K562 (cell line): ENCODE data around the gene THSD8. TPM values are rescaled to one million over a fixed set of nuclear protein-coding genes. Genes with fewer than 3 reads are reported as not detected.

ENCODE experiments used
- NFIC ChIP-seq: fragments of 450-650 bp; IDR thresholded peaks from 2 replicates; pipeline ENCODE4 v1.6.1; 2017; ENCODE audit warnings: mild to moderate bottlenecking, inconsistent platforms
- RBFOX2 ChIP-seq: fragments of 200-400 bp; formaldehyde crosslinking; IDR thresholded peaks from 2 replicates; pipeline ENCODE4 v1.6.1; 2017; ENCODE audit warnings: low read depth, mild to moderate bottlenecking, low read length, moderate library complexity
- SP1 ChIP-seq: sonication (generic); formaldehyde crosslinking; IDR thresholded peaks from 2 replicates; pipeline ENCODE4 v1.8.1; 2022; ENCODE audit warnings: mild to moderate bottlenecking, missing genetic modification reagents
- ZNF408 ChIP-seq: fragments of 250-450 bp; sonication (Bioruptor Pico); IDR thresholded peaks from 2 replicates; pipeline ENCODE4 v1.4.0; 2020; ENCODE audit warnings: low read depth, mild to moderate bottlenecking, moderate library complexity
- ZNF76 ChIP-seq: fragments of 250-450 bp; sonication (Bioruptor Pico); IDR thresholded peaks from 2 replicates; pipeline ENCODE4 v1.4.0; 2020; ENCODE audit warnings: mild to moderate bottlenecking, moderate library complexity, borderline replicate concordance
- polyA plus RNA-seq, 8 experiments: library from polyadenylated mRNA; depleted of rRNA in 4 of 8; stranded (reverse) in 5 of 8; unstranded in 3 of 8; fragments of >200 nt; fragmentation: Nextera tagmentation in 2 of 8; fragmentation: Illumina TruSeq in 1 of 8; extraction: Ambion mirVana in 2 of 8; extraction: Trizol in 1 of 8; gene quantifications; 2 replicates each; pipeline versions ENCODE4 v1.2.1 to v1.2.3, GENCODE V29; 2011 to 2014; ENCODE audit warnings: inconsistent platforms in 1 of 8, missing spikeins in 1 of 8
- total RNA-seq, 7 experiments: library from RNA; depleted of rRNA in 6 of 7; stranded (reverse); fragments of >200 nt in 6 of 7; fragmentation: Illumina TruSeq in 2 of 7; extraction: Trizol in 2 of 7; gene quantifications; 2 replicates each; pipeline versions ENCODE4 v1.2.1 to v1.2.3, GENCODE V29; 2011 to 2021; ENCODE audit warnings: low replicate concordance in 1 of 7
- TF ChIP-seq, protein P1 (sequence below), 2 experiments: fragments of 450-650 bp; formaldehyde crosslinking in 1 of 2; IDR thresholded peaks; 2 replicates each; pipeline versions ENCODE4 v1.4.0 to v1.6.1; 2014 to 2020; ENCODE audit warnings: mild to moderate bottlenecking in 2 of 2, borderline replicate concordance in 1 of 2, low read depth in 1 of 2
- TF ChIP-seq, protein P2 (sequence below), 3 experiments: IDR thresholded peaks in 2 of 3; conservative IDR thresholded peaks in 1 of 3; 2 replicates each; pipeline ENCODE4 v1.5.1; 2011 to 2012; ENCODE audit warnings: low read length in 3 of 3, mild to moderate bottlenecking in 3 of 3, control low read depth in 2 of 3, improper control_type of control experiment in 1 of 3, inconsistent platforms in 1 of 3, low read depth in 1 of 3, mixed read lengths in 1 of 3, moderate library complexity in 1 of 3; ENCODE audit not compliant: insufficient read depth in 2 of 3
- TF ChIP-seq, protein P3 (sequence below), 2 experiments: IDR thresholded peaks; 2 replicates each; pipeline ENCODE4 v1.6.1; 2012; ENCODE audit warnings: improper control_type of control experiment in 2 of 2, low read depth in 2 of 2, low read length in 2 of 2, borderline replicate concordance in 1 of 2

THSD8 gene
- total and polyA plus RNA-seq, 9 of the 15 experiments (the other 6 are each of a cell fraction or from before 2014, with no cell fraction given) = 8.4 to 42.4 (median 19.9) TPM; not detected in 2

DNA sequence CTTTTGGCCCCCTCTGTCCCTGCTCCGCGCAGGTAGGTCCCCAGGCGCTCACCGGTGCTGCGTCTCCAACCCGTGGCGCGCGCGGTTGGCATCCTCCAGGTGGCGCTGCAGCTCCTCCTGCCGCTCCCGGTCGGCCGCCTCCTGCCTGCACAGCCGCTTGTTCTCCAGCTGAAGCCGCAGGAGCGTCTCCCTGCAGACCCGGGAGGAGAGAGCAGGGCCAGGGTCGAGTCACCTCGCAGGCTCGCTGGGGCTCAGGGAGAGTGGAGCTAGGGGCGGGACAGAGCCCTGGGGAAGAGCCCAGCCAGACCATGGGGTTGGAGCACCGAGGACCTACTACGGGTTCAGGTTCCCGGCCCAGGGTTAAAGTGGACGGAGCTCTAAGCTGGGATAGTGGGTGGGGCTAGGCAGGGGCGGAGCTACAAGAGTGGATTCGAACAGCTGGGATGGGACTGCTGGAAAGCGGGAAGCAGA lies 35.8 kb upstream of the THSD8 start (continued):
- TF ChIP-seq, protein P1, sequence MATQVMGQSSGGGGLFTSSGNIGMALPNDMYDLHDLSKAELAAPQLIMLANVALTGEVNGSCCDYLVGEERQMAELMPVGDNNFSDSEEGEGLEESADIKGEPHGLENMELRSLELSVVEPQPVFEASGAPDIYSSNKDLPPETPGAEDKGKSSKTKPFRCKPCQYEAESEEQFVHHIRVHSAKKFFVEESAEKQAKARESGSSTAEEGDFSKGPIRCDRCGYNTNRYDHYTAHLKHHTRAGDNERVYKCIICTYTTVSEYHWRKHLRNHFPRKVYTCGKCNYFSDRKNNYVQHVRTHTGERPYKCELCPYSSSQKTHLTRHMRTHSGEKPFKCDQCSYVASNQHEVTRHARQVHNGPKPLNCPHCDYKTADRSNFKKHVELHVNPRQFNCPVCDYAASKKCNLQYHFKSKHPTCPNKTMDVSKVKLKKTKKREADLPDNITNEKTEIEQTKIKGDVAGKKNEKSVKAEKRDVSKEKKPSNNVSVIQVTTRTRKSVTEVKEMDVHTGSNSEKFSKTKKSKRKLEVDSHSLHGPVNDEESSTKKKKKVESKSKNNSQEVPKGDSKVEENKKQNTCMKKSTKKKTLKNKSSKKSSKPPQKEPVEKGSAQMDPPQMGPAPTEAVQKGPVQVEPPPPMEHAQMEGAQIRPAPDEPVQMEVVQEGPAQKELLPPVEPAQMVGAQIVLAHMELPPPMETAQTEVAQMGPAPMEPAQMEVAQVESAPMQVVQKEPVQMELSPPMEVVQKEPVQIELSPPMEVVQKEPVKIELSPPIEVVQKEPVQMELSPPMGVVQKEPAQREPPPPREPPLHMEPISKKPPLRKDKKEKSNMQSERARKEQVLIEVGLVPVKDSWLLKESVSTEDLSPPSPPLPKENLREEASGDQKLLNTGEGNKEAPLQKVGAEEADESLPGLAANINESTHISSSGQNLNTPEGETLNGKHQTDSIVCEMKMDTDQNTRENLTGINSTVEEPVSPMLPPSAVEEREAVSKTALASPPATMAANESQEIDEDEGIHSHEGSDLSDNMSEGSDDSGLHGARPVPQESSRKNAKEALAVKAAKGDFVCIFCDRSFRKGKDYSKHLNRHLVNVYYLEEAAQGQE (IDR thresholded peaks at IDR 0.05; ENCODE audit: borderline replicate concordance) = peak; percentile 50; the same call in 1 of the 2 replicates
- TF ChIP-seq, protein P1 (CRISPR knock-in tag; IDR thresholded peaks at IDR 0.05; ENCODE audit: low read depth) = no peak
- TF ChIP-seq RBFOX2 = peak; percentile 44
- TF ChIP-seq, protein P2, sequence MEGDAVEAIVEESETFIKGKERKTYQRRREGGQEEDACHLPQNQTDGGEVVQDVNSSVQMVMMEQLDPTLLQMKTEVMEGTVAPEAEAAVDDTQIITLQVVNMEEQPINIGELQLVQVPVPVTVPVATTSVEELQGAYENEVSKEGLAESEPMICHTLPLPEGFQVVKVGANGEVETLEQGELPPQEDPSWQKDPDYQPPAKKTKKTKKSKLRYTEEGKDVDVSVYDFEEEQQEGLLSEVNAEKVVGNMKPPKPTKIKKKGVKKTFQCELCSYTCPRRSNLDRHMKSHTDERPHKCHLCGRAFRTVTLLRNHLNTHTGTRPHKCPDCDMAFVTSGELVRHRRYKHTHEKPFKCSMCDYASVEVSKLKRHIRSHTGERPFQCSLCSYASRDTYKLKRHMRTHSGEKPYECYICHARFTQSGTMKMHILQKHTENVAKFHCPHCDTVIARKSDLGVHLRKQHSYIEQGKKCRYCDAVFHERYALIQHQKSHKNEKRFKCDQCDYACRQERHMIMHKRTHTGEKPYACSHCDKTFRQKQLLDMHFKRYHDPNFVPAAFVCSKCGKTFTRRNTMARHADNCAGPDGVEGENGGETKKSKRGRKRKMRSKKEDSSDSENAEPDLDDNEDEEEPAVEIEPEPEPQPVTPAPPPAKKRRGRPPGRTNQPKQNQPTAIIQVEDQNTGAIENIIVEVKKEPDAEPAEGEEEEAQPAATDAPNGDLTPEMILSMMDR (IDR thresholded peaks at IDR 0.05 in 2 of 3, conservative IDR thresholded peaks at IDR 0.05 in 1 of 3; ENCODE audit: insufficient read depth in 2 of 3, low read depth in 1 of 3, low read length in 3 of 3) = peak; percentile 51 to 92 (median 58); a peak in 5 of 6 replicates
- TF ChIP-seq ZNF408 (CRISPR knock-in tag) = no peak
- TF ChIP-seq NFIC = no peak
- TF ChIP-seq, protein P3, sequence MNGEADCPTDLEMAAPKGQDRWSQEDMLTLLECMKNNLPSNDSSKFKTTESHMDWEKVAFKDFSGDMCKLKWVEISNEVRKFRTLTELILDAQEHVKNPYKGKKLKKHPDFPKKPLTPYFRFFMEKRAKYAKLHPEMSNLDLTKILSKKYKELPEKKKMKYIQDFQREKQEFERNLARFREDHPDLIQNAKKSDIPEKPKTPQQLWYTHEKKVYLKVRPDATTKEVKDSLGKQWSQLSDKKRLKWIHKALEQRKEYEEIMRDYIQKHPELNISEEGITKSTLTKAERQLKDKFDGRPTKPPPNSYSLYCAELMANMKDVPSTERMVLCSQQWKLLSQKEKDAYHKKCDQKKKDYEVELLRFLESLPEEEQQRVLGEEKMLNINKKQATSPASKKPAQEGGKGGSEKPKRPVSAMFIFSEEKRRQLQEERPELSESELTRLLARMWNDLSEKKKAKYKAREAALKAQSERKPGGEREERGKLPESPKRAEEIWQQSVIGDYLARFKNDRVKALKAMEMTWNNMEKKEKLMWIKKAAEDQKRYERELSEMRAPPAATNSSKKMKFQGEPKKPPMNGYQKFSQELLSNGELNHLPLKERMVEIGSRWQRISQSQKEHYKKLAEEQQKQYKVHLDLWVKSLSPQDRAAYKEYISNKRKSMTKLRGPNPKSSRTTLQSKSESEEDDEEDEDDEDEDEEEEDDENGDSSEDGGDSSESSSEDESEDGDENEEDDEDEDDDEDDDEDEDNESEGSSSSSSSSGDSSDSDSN (IDR thresholded peaks at IDR 0.05; ENCODE audit: borderline replicate concordance in 1 of 2, low read depth in 2 of 2, low read length in 2 of 2) = 0 out of 4 replicates have a peak, but pooled peaks of 1 of the 2 experiments have one; percentile 39
- TF ChIP-seq ZNF76 (CRISPR knock-in tag) = no peak
- 0 out of 2 replicates have a peak, but pooled peaks have one; percentile 25 for TF ChIP-seq SP1 (CRISPR knock-in tag)
